K562 (cell line): Measurements from ENCODE around the gene STAB2. TPM values are rescaled to one million over a fixed set of nuclear protein-coding genes. Genes with fewer than 3 reads are reported as not detected.

Source experiments
- ATAC-seq: fragments of 200-7000 bp; cut with Tn5 transposase; 3 replicates; pipeline ENCODE4 v1.9.1; 2020; ENCODE audit warnings: moderate library complexity
- BruUV-seq: library from RNA; stranded (reverse); fragments of 400-500 nt; replicated peaks from 2 replicates; lab custom pipeline; 2021; lab: Mats Ljungman, UMichigan
- CTCF ChIA-PET: fragments of 300-600 bp; formaldehyde crosslinking; extraction: SDS; loops from one replicate; lab custom pipeline; 2021; ENCODE audit warnings: low intra/inter-chr PET ratio; lab: Yijun Ruan, JAX
- POLR2A ChIA-PET: fragments of 300-600, 350-650 bp; sonication (Branson Sonifier 250); formaldehyde crosslinking; extraction: SDS; loops from one replicate; lab custom pipeline; 2021; ENCODE audit warnings: antibody characterized with exemption, inconsistent platforms; lab: Yijun Ruan, JAX
- DNase-seq, 4 experiments: peaks; one replicate each; pipeline versions ENCODE4 v3.0.0 to v3.0.0-alpha.2; 2011 to 2018; ENCODE audit warnings: low spot score in 3 of 4, mixed read lengths in 3 of 4; ENCODE audit errors: extremely low read depth in 1 of 4
- FAIRE-seq: peaks from 2 replicates; lab custom pipeline; 2011; peaks lifted over from hg19 to GRCh38; lab: Jason Lieb, UNC
- H2AFZ ChIP-seq: 2 replicates; pipeline ENCODE4 v1.6.0; 2011; ENCODE audit warnings: low read depth, low read length, control low read depth, inconsistent platforms
- H3K27ac ChIP-seq: fragments of 200-600 bp; 3 replicates; pipeline ENCODE4 v1.8.0; 2011; ENCODE audit warnings: low read depth, mild to moderate bottlenecking, control low read depth, inconsistent platforms, low read length, moderate library complexity, mixed read lengths; ENCODE audit errors: extremely low read depth
- H3K27me3 ChIP-seq, 2 experiments: fragments of 300-600 bp in 1 of 2; 2 replicates in 1 of 2; 3 replicates in 1 of 2; pipeline versions ENCODE4 v1.6.0 to v1.8.0; 2011; ENCODE audit warnings: inconsistent platforms in 2 of 2, low read length in 2 of 2, mild to moderate bottlenecking in 1 of 2, mixed read lengths in 1 of 2, moderate library complexity in 1 of 2; ENCODE audit not compliant: control insufficient read depth in 2 of 2, insufficient read depth in 2 of 2
- H3K36me3 ChIP-seq: fragments of 300-600 bp; 3 replicates; pipeline ENCODE4 v1.8.0; 2011; ENCODE audit warnings: mild to moderate bottlenecking, low read length, inconsistent platforms; ENCODE audit not compliant: control insufficient read depth, insufficient read depth
- H3K4me1 ChIP-seq, 2 experiments: fragments of 200-600 bp in 1 of 2; replicated peaks in 1 of 2; 2 replicates in 1 of 2; 3 replicates in 1 of 2; pipeline versions ENCODE4 v1.5.1 to v1.8.0; 2011; ENCODE audit warnings: inconsistent platforms in 2 of 2, low read length in 2 of 2, mild to moderate bottlenecking in 1 of 2, mixed read lengths in 1 of 2, moderate library complexity in 1 of 2; ENCODE audit not compliant: control insufficient read depth in 2 of 2, insufficient read depth in 2 of 2
- H3K4me2 ChIP-seq: 2 replicates; pipeline ENCODE4 v1.6.1; 2011; ENCODE audit warnings: low read length, control low read depth, inconsistent platforms, mixed read lengths; ENCODE audit not compliant: insufficient read depth
- H3K4me3 ChIP-seq: fragments of 200-600 bp; sonication (generic), shearing (Covaris generic); 2 replicates; pipeline ENCODE4 v1.5.1; 2016; ENCODE audit warnings: control low read depth, inconsistent platforms
- H3K79me2 ChIP-seq: fragments of 200-600 bp; 3 replicates; pipeline ENCODE4 v1.8.0; 2011; ENCODE audit warnings: low read length, inconsistent platforms; ENCODE audit not compliant: control insufficient read depth, insufficient read depth
- H3K9ac ChIP-seq, 2 experiments: 2 replicates each; pipeline versions ENCODE4 v1.6.0 to v1.6.1; 2011; ENCODE audit warnings: low read depth in 2 of 2, low read length in 2 of 2, control low read depth in 1 of 2, inconsistent platforms in 1 of 2, mild to moderate bottlenecking in 1 of 2, mixed read lengths in 1 of 2; ENCODE audit not compliant: insufficient read depth in 1 of 2
- H3K9me1 ChIP-seq: one replicate; pipeline ENCODE4 v1.6.0; 2011; ENCODE audit warnings: inconsistent platforms, mild to moderate bottlenecking, low read length, moderate library complexity; ENCODE audit not compliant: control insufficient read depth, insufficient read depth
- H3K9me3 ChIP-seq: replicated peaks from 2 replicates; pipeline ENCODE4 v1.5.1; 2011; ENCODE audit warnings: low read depth, low read length, inconsistent platforms; ENCODE audit not compliant: control insufficient read depth, insufficient read depth
- H4K20me1 ChIP-seq: replicated peaks from 2 replicates; pipeline ENCODE4 v1.6.1; 2011; ENCODE audit warnings: low read length, inconsistent platforms, mixed read lengths; ENCODE audit not compliant: control insufficient read depth, insufficient read depth
- ADNP ChIP-seq: fragments of 200-800 bp; sonication (Bioruptor generic); IDR thresholded peaks from 2 replicates; pipeline ENCODE4 v1.6.1; 2016; ENCODE audit warnings: missing genetic modification characterization, missing compliant biosample characterization
- CBFA2T2 ChIP-seq: fragments of 450-650 bp; conservative IDR thresholded peaks from 2 replicates; pipeline ENCODE4 v1.6.1; 2017; ENCODE audit warnings: mild to moderate bottlenecking
- FOXK2 ChIP-seq, 2 experiments: fragments of 450-650 bp; IDR thresholded peaks in 1 of 2; conservative IDR thresholded peaks in 1 of 2; 2 replicates each; pipeline ENCODE4 v1.6.1; 2016; ENCODE audit warnings: low read depth in 2 of 2, mild to moderate bottlenecking in 1 of 2
- GABPB2 ChIP-seq: fragments of 250-450 bp; sonication (Bioruptor Pico); conservative IDR thresholded peaks from 2 replicates; pipeline ENCODE4 v1.5.1; 2021; ENCODE audit warnings: mild to moderate bottlenecking
- LCOR ChIP-seq: sonication (generic); formaldehyde crosslinking; IDR thresholded peaks from 2 replicates; pipeline ENCODE4 v1.8.0; 2022; ENCODE audit warnings: mild to moderate bottlenecking, missing genetic modification reagents
- NFE2L1 ChIP-seq: fragments of 450-650 bp; IDR thresholded peaks from 2 replicates; pipeline ENCODE4 v1.6.1; 2016; ENCODE audit warnings: missing genetic modification characterization, low read depth, mild to moderate bottlenecking, missing compliant biosample characterization, moderate library complexity, borderline replicate concordance
- NFIX ChIP-seq: fragments of 250-450 bp; sonication (Bioruptor Pico); IDR thresholded peaks from 2 replicates; pipeline ENCODE4 v1.4.0; 2020; ENCODE audit warnings: low read depth, mild to moderate bottlenecking, moderate library complexity
- NR1H2 ChIP-seq: sonication (generic); formaldehyde crosslinking; IDR thresholded peaks from 2 replicates; pipeline ENCODE4 v1.4.0; 2020; ENCODE audit warnings: mild to moderate bottlenecking, missing genetic modification reagents
- NR2C1 ChIP-seq, 2 experiments: fragments of 450-650 bp; IDR thresholded peaks; 2 replicates each; pipeline ENCODE4 v1.6.1; 2017; ENCODE audit warnings: mild to moderate bottlenecking in 2 of 2, antibody characterized with exemption in 1 of 2, inconsistent platforms in 1 of 2, missing compliant biosample characterization in 1 of 2, missing genetic modification characterization in 1 of 2
- RAD51 ChIP-seq: fragments of 450-650 bp; IDR thresholded peaks from 2 replicates; pipeline ENCODE4 v1.7.1; 2016; ENCODE audit warnings: low read depth, mild to moderate bottlenecking, borderline replicate concordance
- RBM34 ChIP-seq: fragments of 200-400 bp; formaldehyde crosslinking; IDR thresholded peaks from 2 replicates; pipeline ENCODE4 v1.6.1; 2018; ENCODE audit warnings: low read length, borderline replicate concordance; ENCODE audit not compliant: insufficient read depth
- ZNF589 ChIP-seq: fragments of 200-800 bp; sonication (Bioruptor generic); IDR thresholded peaks from 2 replicates; pipeline ENCODE4 v1.6.1; 2016; ENCODE audit warnings: low read depth, missing genetic modification characterization, missing compliant biosample characterization
- WGBS: fragments of 100-300 bp; shearing (Covaris generic); methylation state at CpG from one replicate; pipeline ENCODE4 v1.1.6; 2016; ENCODE audit warnings: low coverage, mixed read lengths; ENCODE audit not compliant: insufficient coverage; ENCODE audit errors: missing lambda C conversion rate; 5-methylcytosine and 5-hydroxymethylcytosine counted together
- in situ Hi-C: fragments of 300-500 bp; cut with MboI; formaldehyde crosslinking; loops from 4 replicates; pipeline ENCODE4 v1.15.0; 2018; ENCODE audit warnings: inconsistent platforms, mixed read lengths
- intact Hi-C: fragments of 100-400 bp; cut with micrococcal nuclease; formaldehyde crosslinking; loops from 2 replicates; pipeline ENCODE4 v1.14.2; 2022
- polyA plus RNA-seq, 8 experiments: library from polyadenylated mRNA; depleted of rRNA in 4 of 8; stranded (reverse) in 5 of 8; unstranded in 3 of 8; fragments of >200 nt; fragmentation: Nextera tagmentation in 2 of 8; fragmentation: Illumina TruSeq in 1 of 8; extraction: Ambion mirVana in 2 of 8; extraction: Trizol in 1 of 8; gene quantifications; 2 replicates each; pipeline versions ENCODE4 v1.2.1 to v1.2.3, GENCODE V29; 2011 to 2014; ENCODE audit warnings: inconsistent platforms in 1 of 8, missing spikeins in 1 of 8
- total RNA-seq, 7 experiments: library from RNA; depleted of rRNA in 6 of 7; stranded (reverse); fragments of >200 nt in 6 of 7; fragmentation: Illumina TruSeq in 2 of 7; extraction: Trizol in 2 of 7; gene quantifications; 2 replicates each; pipeline versions ENCODE4 v1.2.1 to v1.2.3, GENCODE V29; 2011 to 2021; ENCODE audit warnings: low replicate concordance in 1 of 7
- TF ChIP-seq, protein P1 (sequence below): fragments of 450-650 bp; formaldehyde crosslinking; IDR thresholded peaks from 2 replicates; pipeline ENCODE4 v1.4.0; 2020; ENCODE audit warnings: mild to moderate bottlenecking, mixed read lengths
- TF ChIP-seq, protein P2 (sequence below): sonication (generic); formaldehyde crosslinking; IDR thresholded peaks from 2 replicates; pipeline ENCODE4 v1.5.0; 2020; ENCODE audit warnings: missing genetic modification reagents
- TF ChIP-seq, protein P3 (sequence below): IDR thresholded peaks from 2 replicates; pipeline ENCODE4 v1.6.1; 2011; ENCODE audit not compliant: insufficient read length; ENCODE audit errors: extremely low read depth
- TF ChIP-seq, protein P4 (sequence below): fragments of 250-450 bp; sonication (Bioruptor Pico); IDR thresholded peaks from 2 replicates; pipeline ENCODE4 v1.8.0; 2022; ENCODE audit warnings: moderate library complexity, mild to moderate bottlenecking, inconsistent platforms
- TF ChIP-seq, protein P5 (sequence below): sonication (generic); IDR thresholded peaks from 2 replicates; pipeline ENCODE4 v1.6.1; 2016

Gene STAB2
- total and polyA plus RNA-seq, 9 of the 15 experiments (the other 6 are each of a cell fraction or from before 2014, with no cell fraction given) = 0.10 TPM; not detected in 8

DNA sequence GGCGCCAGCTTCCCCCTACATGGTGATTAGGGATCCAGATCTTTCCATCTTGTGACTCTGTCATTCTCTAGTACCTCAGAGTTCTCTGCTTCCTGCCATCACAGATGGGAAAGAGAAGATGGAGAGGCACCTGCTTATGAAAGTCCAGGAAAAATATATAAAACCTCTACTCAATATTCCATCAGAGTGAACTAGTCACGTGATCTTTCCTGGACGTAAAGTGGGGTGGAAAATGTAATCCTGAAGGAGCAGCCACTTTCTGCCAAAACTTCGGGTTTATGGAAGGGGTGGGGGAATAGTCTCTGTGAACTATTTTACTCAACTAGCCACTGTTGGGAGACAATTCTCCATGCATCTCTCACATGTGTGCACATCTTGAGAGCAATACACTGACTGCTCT is 47.7 kb downstream of the STAB2 start:
- Histone ChIP-seq H3K9ac (no peak overlapping the region), H2AFZ (no peak overlapping the region), H3K36me3 (no peaks in the 10 kb centered on the region), H3K27me3 (peaks cover 0 to 11% of the 10 kb centered on the region in 2 experiments; a peak in 3 of 5 replicates), H3K4me3 (no peak overlapping the region), H3K9me1 (peaks cover 3% of the 10 kb centered on the region), H3K79me2 (no peaks in the 10 kb centered on the region), H3K27ac (no peak overlapping the region), H3K4me1 (no peaks in the 10 kb centered on the region), H3K4me2 (no peak overlapping the region), H3K9me3 (no peaks in the 10 kb centered on the region), H4K20me1 (no peaks in the 10 kb centered on the region)
- CTCF ChIA-PET = no interaction called here
- TF ChIP-seq GABPB2 (CRISPR knock-in tag) (no peak), NFE2L1 (no peak), NFIX (CRISPR knock-in tag) (no peak), RBM34 (no peak), LCOR (no peak), RAD51 (peak; percentile 63), FOXK2 (conservative IDR thresholded peaks at IDR 0.05 in 1 of 2, IDR thresholded peaks at IDR 0.05 in 1 of 2; ENCODE audit: low read depth in 2 of 2) (no peak), ZNF589 (CRISPR knock-in tag) (no peak), NR2C1 (IDR thresholded peaks at IDR 0.05) (no peak), NR2C1 (tag; IDR thresholded peaks at IDR 0.05) (no peak), NR1H2 (CRISPR knock-in tag) (no peak), ADNP (no peak), CBFA2T2 (peak; percentile 21; the same call in 1 of the 2 replicates)
- TF ChIP-seq, protein P1, sequence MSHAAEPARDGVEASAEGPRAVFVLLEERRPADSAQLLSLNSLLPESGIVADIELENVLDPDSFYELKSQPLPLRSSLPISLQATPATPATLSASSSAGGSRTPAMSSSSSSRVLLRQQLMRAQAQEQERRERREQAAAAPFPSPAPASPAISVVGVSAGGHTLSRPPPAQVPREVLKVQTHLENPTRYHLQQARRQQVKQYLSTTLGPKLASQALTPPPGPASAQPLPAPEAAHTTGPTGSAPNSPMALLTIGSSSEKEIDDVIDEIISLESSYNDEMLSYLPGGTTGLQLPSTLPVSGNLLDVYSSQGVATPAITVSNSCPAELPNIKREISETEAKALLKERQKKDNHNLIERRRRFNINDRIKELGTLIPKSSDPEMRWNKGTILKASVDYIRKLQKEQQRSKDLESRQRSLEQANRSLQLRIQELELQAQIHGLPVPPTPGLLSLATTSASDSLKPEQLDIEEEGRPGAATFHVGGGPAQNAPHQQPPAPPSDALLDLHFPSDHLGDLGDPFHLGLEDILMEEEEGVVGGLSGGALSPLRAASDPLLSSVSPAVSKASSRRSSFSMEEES (CRISPR knock-in tag) = peak; percentile 91
- TF ChIP-seq, protein P2, sequence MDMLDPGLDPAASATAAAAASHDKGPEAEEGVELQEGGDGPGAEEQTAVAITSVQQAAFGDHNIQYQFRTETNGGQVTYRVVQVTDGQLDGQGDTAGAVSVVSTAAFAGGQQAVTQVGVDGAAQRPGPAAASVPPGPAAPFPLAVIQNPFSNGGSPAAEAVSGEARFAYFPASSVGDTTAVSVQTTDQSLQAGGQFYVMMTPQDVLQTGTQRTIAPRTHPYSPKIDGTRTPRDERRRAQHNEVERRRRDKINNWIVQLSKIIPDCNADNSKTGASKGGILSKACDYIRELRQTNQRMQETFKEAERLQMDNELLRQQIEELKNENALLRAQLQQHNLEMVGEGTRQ = 0 out of 2 replicates have a peak, but pooled peaks have one; percentile 5
- TF ChIP-seq, protein P3, sequence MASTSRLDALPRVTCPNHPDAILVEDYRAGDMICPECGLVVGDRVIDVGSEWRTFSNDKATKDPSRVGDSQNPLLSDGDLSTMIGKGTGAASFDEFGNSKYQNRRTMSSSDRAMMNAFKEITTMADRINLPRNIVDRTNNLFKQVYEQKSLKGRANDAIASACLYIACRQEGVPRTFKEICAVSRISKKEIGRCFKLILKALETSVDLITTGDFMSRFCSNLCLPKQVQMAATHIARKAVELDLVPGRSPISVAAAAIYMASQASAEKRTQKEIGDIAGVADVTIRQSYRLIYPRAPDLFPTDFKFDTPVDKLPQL = no peak
- TF ChIP-seq, protein P4, sequence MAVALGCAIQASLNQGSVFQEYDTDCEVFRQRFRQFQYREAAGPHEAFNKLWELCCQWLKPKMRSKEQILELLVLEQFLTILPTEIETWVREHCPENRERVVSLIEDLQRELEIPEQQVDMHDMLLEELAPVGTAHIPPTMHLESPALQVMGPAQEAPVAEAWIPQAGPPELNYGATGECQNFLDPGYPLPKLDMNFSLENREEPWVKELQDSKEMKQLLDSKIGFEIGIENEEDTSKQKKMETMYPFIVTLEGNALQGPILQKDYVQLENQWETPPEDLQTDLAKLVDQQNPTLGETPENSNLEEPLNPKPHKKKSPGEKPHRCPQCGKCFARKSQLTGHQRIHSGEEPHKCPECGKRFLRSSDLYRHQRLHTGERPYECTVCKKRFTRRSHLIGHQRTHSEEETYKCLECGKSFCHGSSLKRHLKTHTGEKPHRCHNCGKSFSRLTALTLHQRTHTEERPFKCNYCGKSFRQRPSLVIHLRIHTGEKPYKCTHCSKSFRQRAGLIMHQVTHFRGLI (CRISPR knock-in tag) = no peak
- TF ChIP-seq, protein P5, sequence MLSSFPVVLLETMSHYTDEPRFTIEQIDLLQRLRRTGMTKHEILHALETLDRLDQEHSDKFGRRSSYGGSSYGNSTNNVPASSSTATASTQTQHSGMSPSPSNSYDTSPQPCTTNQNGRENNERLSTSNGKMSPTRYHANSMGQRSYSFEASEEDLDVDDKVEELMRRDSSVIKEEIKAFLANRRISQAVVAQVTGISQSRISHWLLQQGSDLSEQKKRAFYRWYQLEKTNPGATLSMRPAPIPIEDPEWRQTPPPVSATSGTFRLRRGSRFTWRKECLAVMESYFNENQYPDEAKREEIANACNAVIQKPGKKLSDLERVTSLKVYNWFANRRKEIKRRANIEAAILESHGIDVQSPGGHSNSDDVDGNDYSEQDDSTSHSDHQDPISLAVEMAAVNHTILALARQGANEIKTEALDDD = no peak
- ATAC-seq (no peak), DNase-seq (no peak), FAIRE-seq (no peak)
- BruUV-seq = no TSS peak
- intact Hi-C loops = loop anchor here (5.0 to 10.0 kb wide), 2 partner anchors 140 to 687 kb away; partner anchors contain the start of gene C12orf42
- WGBS = 2% methylated on average over 4 of the region's 4 CpGs
- in situ Hi-C loops = no loop called here
- POLR2A ChIA-PET = no interaction called here
